HepG2 (cell line): Measurements from ENCODE around the gene SLC43A3. TPM values are rescaled to one million over a fixed set of nuclear protein-coding genes. Genes with fewer than 3 reads are reported as not detected.

Experiments used
- BHLHE40 ChIP-seq: IDR thresholded peaks from 2 replicates; pipeline ENCODE4 v1.6.1; 2011; ENCODE audit warnings: low read length, improper control_type of control experiment
- DBP ChIP-seq: sonication (generic); formaldehyde crosslinking; IDR thresholded peaks from 2 replicates; pipeline ENCODE4 v1.4.0; 2020; ENCODE audit warnings: missing genetic modification reagents; ENCODE audit errors: not compliant biosample characterization
- EEA1 ChIP-seq: sonication (generic); formaldehyde crosslinking; IDR thresholded peaks from 2 replicates; pipeline ENCODE4 v1.5.1; 2020; ENCODE audit warnings: mild to moderate bottlenecking, missing genetic modification reagents, borderline replicate concordance
- HMGXB3 ChIP-seq: sonication (generic); formaldehyde crosslinking; IDR thresholded peaks from 2 replicates; pipeline ENCODE4 v1.4.0; 2020; ENCODE audit warnings: missing genetic modification reagents, borderline replicate concordance
- MAZ ChIP-seq, 2 experiments: sonication (generic) in 1 of 2; formaldehyde crosslinking in 1 of 2; IDR thresholded peaks; 2 replicates each; pipeline versions ENCODE4 v1.5.0 to v1.6.1; 2012 to 2020; ENCODE audit warnings: low read depth in 2 of 2, mild to moderate bottlenecking in 2 of 2, borderline replicate concordance in 1 of 2, improper control_type of control experiment in 1 of 2, low read length in 1 of 2, missing genetic modification reagents in 1 of 2, moderate library complexity in 1 of 2
- NFRKB ChIP-seq: fragments of 450-650 bp; IDR thresholded peaks from 2 replicates; pipeline ENCODE4 v1.6.1; 2017
- SIX4 ChIP-seq: sonication (generic); formaldehyde crosslinking; IDR thresholded peaks from 2 replicates; pipeline ENCODE4 v1.4.0; 2020; ENCODE audit warnings: missing genetic modification reagents
- SP140L ChIP-seq: sonication (generic); formaldehyde crosslinking; IDR thresholded peaks from 2 replicates; pipeline ENCODE4 v1.4.0; 2020; ENCODE audit warnings: missing genetic modification reagents, borderline replicate concordance
- ZNF263 ChIP-seq: sonication (generic); formaldehyde crosslinking; IDR thresholded peaks from 2 replicates; pipeline ENCODE4 v1.4.0; 2020; ENCODE audit warnings: missing genetic modification reagents
- ZNF652 ChIP-seq: IDR thresholded peaks from 2 replicates; pipeline ENCODE4 v1.6.1; 2016; ENCODE audit warnings: low read depth, borderline replicate concordance
- ZSCAN12 ChIP-seq: sonication (generic); formaldehyde crosslinking; IDR thresholded peaks from 2 replicates; pipeline ENCODE4 v1.9.0; 2021; ENCODE audit warnings: mild to moderate bottlenecking, missing genetic modification reagents
- polyA plus RNA-seq, 8 experiments: library from polyadenylated mRNA; depleted of rRNA in 3 of 8; stranded (reverse) in 7 of 8; unstranded in 1 of 8; fragments of >200 nt; fragmentation: Illumina TruSeq in 4 of 8; extraction: Trizol in 4 of 8; gene quantifications; 2 replicates each; pipeline versions ENCODE4 v1.2.1 to v1.2.3, GENCODE V29; 2011 to 2016; ENCODE audit warnings: low read depth in 4 of 8, missing spikeins in 1 of 8, mixed read lengths in 1 of 8; ENCODE audit not compliant: insufficient read depth in 1 of 8
- total RNA-seq, 5 experiments: library from RNA; depleted of rRNA; stranded (reverse); fragments of >200 nt; fragmentation: Illumina TruSeq; extraction: Trizol; gene quantifications; 2 replicates each; pipeline ENCODE4 v1.2.3, GENCODE V29; 2016; ENCODE audit warnings: low read depth in 1 of 5
- TF ChIP-seq, protein P1 (sequence below): sonication (generic); formaldehyde crosslinking; IDR thresholded peaks from 2 replicates; pipeline ENCODE4 v1.4.0; 2020; ENCODE audit warnings: mild to moderate bottlenecking, missing genetic modification reagents
- TF ChIP-seq, protein P2 (sequence below): sonication (generic); formaldehyde crosslinking; IDR thresholded peaks from 2 replicates; pipeline ENCODE4 v1.4.0; 2020; ENCODE audit warnings: missing genetic modification reagents
- TF ChIP-seq, protein P3 (sequence below): sonication (generic); formaldehyde crosslinking; IDR thresholded peaks from 2 replicates; pipeline ENCODE4 v1.4.0; 2020; ENCODE audit warnings: missing genetic modification reagents

Gene SLC43A3
- total and polyA plus RNA-seq, 2 of the 13 experiments (the other 11 are each of a cell fraction or from before 2014, with no cell fraction given): 2.6 TPM; not detected in 1

GRCh38 chr11:57434640-57435546 lies 8.0 kb upstream of the SLC43A3 start (continued):
- TF ChIP-seq EEA1 (CRISPR knock-in tag) (no peak), SP140L (CRISPR knock-in tag) (0 out of 2 replicates have a peak, but pooled peaks have one; percentile 36), HMGXB3 (CRISPR knock-in tag) (0 out of 2 replicates have a peak, but pooled peaks have one; percentile 39), ZNF652 (peak; percentile 48; the same call in 1 of the 2 replicates), ZNF263 (CRISPR knock-in tag) (no peak), SIX4 (no peak), BHLHE40 (peak; percentile 53; the same call in 1 of the 2 replicates), NFRKB (no peak), MAZ (IDR thresholded peaks at IDR 0.05; ENCODE audit: borderline replicate concordance, low read depth, low read length) (no peak), MAZ (CRISPR knock-in tag; IDR thresholded peaks at IDR 0.05; ENCODE audit: low read depth) (no peak; the same call in 1 of the 2 replicates), ZSCAN12 (no peak), DBP (CRISPR knock-in tag) (no peak)
- TF ChIP-seq, protein P1, sequence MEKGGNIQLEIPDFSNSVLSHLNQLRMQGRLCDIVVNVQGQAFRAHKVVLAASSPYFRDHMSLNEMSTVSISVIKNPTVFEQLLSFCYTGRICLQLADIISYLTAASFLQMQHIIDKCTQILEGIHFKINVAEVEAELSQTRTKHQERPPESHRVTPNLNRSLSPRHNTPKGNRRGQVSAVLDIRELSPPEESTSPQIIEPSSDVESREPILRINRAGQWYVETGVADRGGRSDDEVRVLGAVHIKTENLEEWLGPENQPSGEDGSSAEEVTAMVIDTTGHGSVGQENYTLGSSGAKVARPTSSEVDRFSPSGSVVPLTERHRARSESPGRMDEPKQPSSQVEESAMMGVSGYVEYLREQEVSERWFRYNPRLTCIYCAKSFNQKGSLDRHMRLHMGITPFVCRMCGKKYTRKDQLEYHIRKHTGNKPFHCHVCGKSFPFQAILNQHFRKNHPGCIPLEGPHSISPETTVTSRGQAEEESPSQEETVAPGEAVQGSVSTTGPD (CRISPR knock-in tag): no peak
- TF ChIP-seq, protein P2, sequence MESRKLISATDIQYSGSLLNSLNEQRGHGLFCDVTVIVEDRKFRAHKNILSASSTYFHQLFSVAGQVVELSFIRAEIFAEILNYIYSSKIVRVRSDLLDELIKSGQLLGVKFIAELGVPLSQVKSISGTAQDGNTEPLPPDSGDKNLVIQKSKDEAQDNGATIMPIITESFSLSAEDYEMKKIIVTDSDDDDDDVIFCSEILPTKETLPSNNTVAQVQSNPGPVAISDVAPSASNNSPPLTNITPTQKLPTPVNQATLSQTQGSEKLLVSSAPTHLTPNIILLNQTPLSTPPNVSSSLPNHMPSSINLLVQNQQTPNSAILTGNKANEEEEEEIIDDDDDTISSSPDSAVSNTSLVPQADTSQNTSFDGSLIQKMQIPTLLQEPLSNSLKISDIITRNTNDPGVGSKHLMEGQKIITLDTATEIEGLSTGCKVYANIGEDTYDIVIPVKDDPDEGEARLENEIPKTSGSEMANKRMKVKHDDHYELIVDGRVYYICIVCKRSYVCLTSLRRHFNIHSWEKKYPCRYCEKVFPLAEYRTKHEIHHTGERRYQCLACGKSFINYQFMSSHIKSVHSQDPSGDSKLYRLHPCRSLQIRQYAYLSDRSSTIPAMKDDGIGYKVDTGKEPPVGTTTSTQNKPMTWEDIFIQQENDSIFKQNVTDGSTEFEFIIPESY: 0 out of 2 replicates have a peak, but pooled peaks have one; percentile 14
- TF ChIP-seq, protein P3, sequence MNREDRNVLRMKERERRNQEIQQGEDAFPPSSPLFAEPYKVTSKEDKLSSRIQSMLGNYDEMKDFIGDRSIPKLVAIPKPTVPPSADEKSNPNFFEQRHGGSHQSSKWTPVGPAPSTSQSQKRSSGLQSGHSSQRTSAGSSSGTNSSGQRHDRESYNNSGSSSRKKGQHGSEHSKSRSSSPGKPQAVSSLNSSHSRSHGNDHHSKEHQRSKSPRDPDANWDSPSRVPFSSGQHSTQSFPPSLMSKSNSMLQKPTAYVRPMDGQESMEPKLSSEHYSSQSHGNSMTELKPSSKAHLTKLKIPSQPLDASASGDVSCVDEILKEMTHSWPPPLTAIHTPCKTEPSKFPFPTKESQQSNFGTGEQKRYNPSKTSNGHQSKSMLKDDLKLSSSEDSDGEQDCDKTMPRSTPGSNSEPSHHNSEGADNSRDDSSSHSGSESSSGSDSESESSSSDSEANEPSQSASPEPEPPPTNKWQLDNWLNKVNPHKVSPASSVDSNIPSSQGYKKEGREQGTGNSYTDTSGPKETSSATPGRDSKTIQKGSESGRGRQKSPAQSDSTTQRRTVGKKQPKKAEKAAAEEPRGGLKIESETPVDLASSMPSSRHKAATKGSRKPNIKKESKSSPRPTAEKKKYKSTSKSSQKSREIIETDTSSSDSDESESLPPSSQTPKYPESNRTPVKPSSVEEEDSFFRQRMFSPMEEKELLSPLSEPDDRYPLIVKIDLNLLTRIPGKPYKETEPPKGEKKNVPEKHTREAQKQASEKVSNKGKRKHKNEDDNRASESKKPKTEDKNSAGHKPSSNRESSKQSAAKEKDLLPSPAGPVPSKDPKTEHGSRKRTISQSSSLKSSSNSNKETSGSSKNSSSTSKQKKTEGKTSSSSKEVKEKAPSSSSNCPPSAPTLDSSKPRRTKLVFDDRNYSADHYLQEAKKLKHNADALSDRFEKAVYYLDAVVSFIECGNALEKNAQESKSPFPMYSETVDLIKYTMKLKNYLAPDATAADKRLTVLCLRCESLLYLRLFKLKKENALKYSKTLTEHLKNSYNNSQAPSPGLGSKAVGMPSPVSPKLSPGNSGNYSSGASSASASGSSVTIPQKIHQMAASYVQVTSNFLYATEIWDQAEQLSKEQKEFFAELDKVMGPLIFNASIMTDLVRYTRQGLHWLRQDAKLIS (CRISPR knock-in tag): no peak
